ENCODE measurements around the gene CMPK2.
A peak's percentile ranks its signal among the peaks of the same experiment; 100 is the strongest.

Gene CMPK2

GRCh38 chr2:6846967-6847681 lies 18.6 kb downstream of the CMPK2 start:
- Histone ChIP-seq H3K36me3 (ENCODE audit: insufficient read depth, low read length) (no peaks in the 10 kb centered on the region), H3K27me3 (ENCODE audit: insufficient read depth, low read length) (no peaks in the 10 kb centered on the region), H3K9me3 (ENCODE audit: low read length) (peaks cover 16% of the 10 kb centered on the region), H3K4me1 (ENCODE audit: insufficient read depth, low read length) (peaks cover 7% of the 10 kb centered on the region), H3K4me3 (ENCODE audit: low read length) (no peak overlapping the region), H2AFZ (ENCODE audit: low read depth, low read length) (no peak overlapping the region)

GRCh38 chr2:6846540-6846939 lies 19.2 kb downstream of the CMPK2 start:
- Histone ChIP-seq H3K36me3 (ENCODE audit: insufficient read depth, low read length) (no peaks in the 10 kb centered on the region), H3K4me1 (ENCODE audit: insufficient read depth, low read length) (peaks cover 2% of the 10 kb centered on the region), H2AFZ (ENCODE audit: low read depth, low read length) (no peak overlapping the region), H3K9me3 (ENCODE audit: low read length) (peaks cover 16% of the 10 kb centered on the region), H3K27me3 (ENCODE audit: insufficient read depth, low read length) (no peaks in the 10 kb centered on the region), H3K4me3 (ENCODE audit: low read length) (no peak overlapping the region)

- no peak overlapping the region for H3K4me3 ChIP-seq (ENCODE audit: low read length)
These were observed 19.8 kb downstream of the CMPK2 start for GRCh38 chr2:6845903-6846302.

GRCh38 chr2:6845312-6845711 lies 20.4 kb downstream of the CMPK2 start:
- H3K9me3 ChIP-seq (ENCODE audit: low read length): peaks cover 16% of the 10 kb centered on the region
- no peak overlapping the region for H2AFZ ChIP-seq (ENCODE audit: low read depth, low read length)
- no peak overlapping the region for H3K4me3 ChIP-seq (ENCODE audit: low read length)
- H3K27me3 ChIP-seq (ENCODE audit: insufficient read depth, low read length): no peaks in the 10 kb centered on the region
- no peaks in the 10 kb centered on the region for H3K36me3 ChIP-seq (ENCODE audit: insufficient read depth, low read length)
- no peaks in the 10 kb centered on the region for H3K4me1 ChIP-seq (ENCODE audit: insufficient read depth, low read length)

More at GRCh38 chr2:6845903-6846302, 19.8 kb downstream of the CMPK2 start:
- Histone ChIP-seq H3K27me3 (ENCODE audit: insufficient read depth, low read length) (no peaks in the 10 kb centered on the region), H3K36me3 (ENCODE audit: insufficient read depth, low read length) (no peaks in the 10 kb centered on the region), H2AFZ (ENCODE audit: low read depth, low read length) (no peak overlapping the region), H3K9me3 (ENCODE audit: low read length) (peaks cover 16% of the 10 kb centered on the region), H3K4me1 (ENCODE audit: insufficient read depth, low read length) (no peaks in the 10 kb centered on the region)

GRCh38 chr2:6841537-6842287 lies 24.0 kb downstream of the CMPK2 start:
- Histone ChIP-seq H3K9me3 (ENCODE audit: low read length) (peaks cover 10% of the 10 kb centered on the region), H2AFZ (ENCODE audit: low read depth, low read length) (no peak overlapping the region), H3K4me1 (ENCODE audit: insufficient read depth, low read length) (no peaks in the 10 kb centered on the region), H3K27me3 (ENCODE audit: insufficient read depth, low read length) (no peaks in the 10 kb centered on the region), H3K4me3 (ENCODE audit: low read length) (no peak overlapping the region), H3K36me3 (ENCODE audit: insufficient read depth, low read length) (no peaks in the 10 kb centered on the region)

- H3K27me3 ChIP-seq (ENCODE audit: insufficient read depth, low read length): no peaks in the 10 kb centered on the region
- no peaks in the 10 kb centered on the region for H3K4me1 ChIP-seq (ENCODE audit: insufficient read depth, low read length)
- H3K36me3 ChIP-seq (ENCODE audit: insufficient read depth, low read length): no peaks in the 10 kb centered on the region
- no peak overlapping the region for H2AFZ ChIP-seq (ENCODE audit: low read depth, low read length)
- H3K9me3 ChIP-seq (ENCODE audit: low read length): peaks cover 10% of the 10 kb centered on the region
- H3K4me3 ChIP-seq (ENCODE audit: low read length): no peak overlapping the region
These were observed 26.9 kb downstream of the CMPK2 start for GRCh38 chr2:6838673-6839319.

- Histone ChIP-seq H3K36me3 (ENCODE audit: insufficient read depth, low read length) (no peaks in the 10 kb centered on the region), H2AFZ (ENCODE audit: low read depth, low read length) (no peak overlapping the region), H3K4me1 (ENCODE audit: insufficient read depth, low read length) (no peaks in the 10 kb centered on the region), H3K27me3 (ENCODE audit: insufficient read depth, low read length) (no peaks in the 10 kb centered on the region), H3K9me3 (ENCODE audit: low read length) (peaks cover 8% of the 10 kb centered on the region), H3K4me3 (ENCODE audit: low read length) (no peak overlapping the region)
These were observed 30.2 kb downstream of the CMPK2 start for GRCh38 chr2:6835467-6835866.

GRCh38 chr2:6834163-6834562 lies 31.5 kb downstream of the CMPK2 start:
- Histone ChIP-seq H3K9me3 (ENCODE audit: low read length) (peaks cover 8% of the 10 kb centered on the region), H3K4me1 (ENCODE audit: insufficient read depth, low read length) (no peaks in the 10 kb centered on the region), H2AFZ (ENCODE audit: low read depth, low read length) (no peak overlapping the region)

GRCh38 chr2:6833300-6833604 lies 32.5 kb downstream of the CMPK2 start:
- H3K27me3 ChIP-seq (ENCODE audit: insufficient read depth, low read length): no peaks in the 10 kb centered on the region
- no peak overlapping the region for H2AFZ ChIP-seq (ENCODE audit: low read depth, low read length)
- H3K9me3 ChIP-seq (ENCODE audit: low read length): peaks cover 8% of the 10 kb centered on the region
- H3K4me1 ChIP-seq (ENCODE audit: insufficient read depth, low read length): peaks cover 2% of the 10 kb centered on the region
- no peaks in the 10 kb centered on the region for H3K36me3 ChIP-seq (ENCODE audit: insufficient read depth, low read length)
- no peak overlapping the region for H3K4me3 ChIP-seq (ENCODE audit: low read length)

More at GRCh38 chr2:6834163-6834562, 31.5 kb downstream of the CMPK2 start:
- Histone ChIP-seq H3K27me3 (ENCODE audit: insufficient read depth, low read length) (no peaks in the 10 kb centered on the region), H3K4me3 (ENCODE audit: low read length) (no peak overlapping the region), H3K36me3 (ENCODE audit: insufficient read depth, low read length) (no peaks in the 10 kb centered on the region)

- Histone ChIP-seq H3K27me3 (ENCODE audit: insufficient read depth, low read length) (no peaks in the 10 kb centered on the region), H3K4me1 (ENCODE audit: insufficient read depth, low read length) (peaks cover 6% of the 10 kb centered on the region), H3K36me3 (ENCODE audit: insufficient read depth, low read length) (no peaks in the 10 kb centered on the region), H3K9me3 (ENCODE audit: low read length) (peaks cover 8% of the 10 kb centered on the region), H3K4me3 (ENCODE audit: low read length) (no peak overlapping the region), H2AFZ (ENCODE audit: low read depth, low read length) (no peak overlapping the region)
These were observed 33.0 kb downstream of the CMPK2 start for GRCh38 chr2:6832596-6833299.

- Histone ChIP-seq H3K27me3 (ENCODE audit: insufficient read depth, low read length) (no peaks in the 10 kb centered on the region), H2AFZ (ENCODE audit: low read depth, low read length) (no peak overlapping the region), H3K9me3 (ENCODE audit: low read length) (peaks cover 8% of the 10 kb centered on the region), H3K4me3 (ENCODE audit: low read length) (no peak overlapping the region), H3K36me3 (ENCODE audit: insufficient read depth, low read length) (no peaks in the 10 kb centered on the region), H3K4me1 (ENCODE audit: insufficient read depth, low read length) (peaks cover 12% of the 10 kb centered on the region)
These were observed 34.5 kb downstream of the CMPK2 start for GRCh38 chr2:6831229-6831628.

- Histone ChIP-seq H3K4me1 (ENCODE audit: insufficient read depth, low read length) (peaks cover 12% of the 10 kb centered on the region), H2AFZ (ENCODE audit: low read depth, low read length) (peak overlapping the region; percentile 80), H3K9me3 (ENCODE audit: low read length) (peaks cover 3% of the 10 kb centered on the region), H3K36me3 (ENCODE audit: insufficient read depth, low read length) (no peaks in the 10 kb centered on the region), H3K4me3 (ENCODE audit: low read length) (peak overlapping the region; percentile 14), H3K27me3 (ENCODE audit: insufficient read depth, low read length) (no peaks in the 10 kb centered on the region)
These were observed 37.5 kb downstream of the CMPK2 start for GRCh38 chr2:6828299-6828584.
